ENCODE results near the gene ANKS1B.

The ANKS1B gene

GRCh38 chr12:99920353-99920960, 64.3 kb downstream of the ANKS1B start:
- no peaks in the 10 kb centered on the region for H3K9me3 ChIP-seq (ENCODE audit: insufficient read depth, low read length)

GRCh38 chr12:99917711-99918402, 66.9 kb downstream of the ANKS1B start:
- Histone ChIP-seq H3K36me3 (ENCODE audit: insufficient read depth, insufficient read length, low read length) (no peaks in the 10 kb centered on the region), H3K27me3 (ENCODE audit: insufficient read depth, insufficient read length) (no peaks in the 10 kb centered on the region), H3K9me3 (ENCODE audit: insufficient read depth, low read length) (no peaks in the 10 kb centered on the region), H3K9ac (ENCODE audit: insufficient read length, low read depth) (no peak overlapping the region), H3K4me3 (ENCODE audit: insufficient read length, low read depth) (no peak overlapping the region), H3K4me1 (ENCODE audit: insufficient read depth, insufficient read length) (no peaks in the 10 kb centered on the region)
- DNase-seq (ENCODE audit: low read depth, low spot score): no peak
- no peak for TF ChIP-seq SUZ12 (IDR thresholded peaks at IDR 0.05; ENCODE audit: extremely low read depth, insufficient read depth, insufficient read length)
- TF ChIP-seq ZNF274 (IDR thresholded peaks at IDR 0.05; ENCODE audit: low read depth, low read length): no peak
- no peak for TF ChIP-seq YY1 (IDR thresholded peaks at IDR 0.05; ENCODE audit: insufficient read depth, insufficient read length)

More at GRCh38 chr12:99920353-99920960, 64.3 kb downstream of the ANKS1B start:
- Histone ChIP-seq H3K27me3 (ENCODE audit: insufficient read depth, insufficient read length) (no peaks in the 10 kb centered on the region), H3K9ac (ENCODE audit: insufficient read length, low read depth) (no peak overlapping the region), H3K36me3 (ENCODE audit: insufficient read depth, insufficient read length, low read length) (no peaks in the 10 kb centered on the region), H3K4me3 (ENCODE audit: insufficient read length, low read depth) (no peak overlapping the region), H3K4me1 (ENCODE audit: insufficient read depth, insufficient read length) (no peaks in the 10 kb centered on the region)
- no peak for TF ChIP-seq SUZ12 (IDR thresholded peaks at IDR 0.05; ENCODE audit: extremely low read depth, insufficient read depth, insufficient read length)
- TF ChIP-seq YY1 (IDR thresholded peaks at IDR 0.05; ENCODE audit: insufficient read depth, insufficient read length): no peak
- no peak for DNase-seq (ENCODE audit: low read depth, low spot score)

GRCh38 chr12:99916555-99916954, 68.2 kb downstream of the ANKS1B start:
- Histone ChIP-seq H3K27me3 (ENCODE audit: insufficient read depth, insufficient read length) (no peaks in the 10 kb centered on the region), H3K9me3 (ENCODE audit: insufficient read depth, low read length) (no peaks in the 10 kb centered on the region), H3K36me3 (ENCODE audit: insufficient read depth, insufficient read length, low read length) (no peaks in the 10 kb centered on the region), H3K4me3 (ENCODE audit: insufficient read length, low read depth) (no peak overlapping the region), H3K4me1 (ENCODE audit: insufficient read depth, insufficient read length) (no peaks in the 10 kb centered on the region), H3K9ac (ENCODE audit: insufficient read length, low read depth) (no peak overlapping the region)
- DNase-seq (ENCODE audit: low read depth, low spot score): no peak
- no peak for TF ChIP-seq YY1 (IDR thresholded peaks at IDR 0.05; ENCODE audit: insufficient read depth, insufficient read length)
- no peak for TF ChIP-seq SUZ12 (IDR thresholded peaks at IDR 0.05; ENCODE audit: extremely low read depth, insufficient read depth, insufficient read length)
- TF ChIP-seq ZNF274 (IDR thresholded peaks at IDR 0.05; ENCODE audit: low read depth, low read length): no peak

DNA sequence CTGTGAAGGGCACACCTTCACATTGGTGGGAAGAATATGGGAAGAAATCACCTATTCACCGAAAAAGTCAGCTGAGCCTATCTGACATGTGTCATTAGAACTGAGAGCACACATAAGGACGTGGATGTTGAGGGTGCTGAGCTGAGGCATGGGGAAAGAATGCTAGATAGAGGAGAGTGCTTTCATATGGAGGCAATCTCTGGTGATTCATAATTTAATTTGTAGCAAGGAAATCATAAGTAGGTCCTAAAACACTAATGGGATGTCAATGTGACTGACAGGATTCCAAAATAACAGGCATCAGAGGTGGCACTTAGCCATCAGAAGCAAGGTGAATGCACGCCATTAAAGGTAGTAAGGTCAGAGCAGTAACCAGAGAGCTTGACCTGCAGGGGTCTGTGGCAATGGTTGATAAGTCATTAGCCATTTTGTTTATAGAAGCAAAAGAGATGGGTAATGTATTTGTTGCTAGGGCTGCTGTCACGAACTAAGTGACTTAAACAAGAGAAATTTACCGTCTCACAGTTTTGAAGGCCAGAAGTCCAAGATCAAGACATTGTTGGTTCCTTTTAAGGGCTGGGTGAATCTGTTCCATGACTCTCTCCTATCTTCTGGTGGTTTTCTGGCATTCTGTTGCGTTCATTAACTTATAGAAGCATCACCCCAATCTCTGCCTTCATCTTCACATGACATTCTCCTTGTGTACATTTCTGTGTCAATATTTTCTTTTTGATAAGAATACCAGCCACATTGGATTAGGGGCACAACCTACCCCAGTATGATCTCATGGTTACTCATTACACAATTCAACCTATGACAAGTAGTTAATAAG, 69.3 kb downstream of the ANKS1B start:
- DNase-seq (ENCODE audit: low read depth, low spot score): no peak
- no peak overlapping the region for H3K4me3 ChIP-seq (ENCODE audit: insufficient read length, low read depth)
- TF ChIP-seq SUZ12 (IDR thresholded peaks at IDR 0.05; ENCODE audit: extremely low read depth, insufficient read depth, insufficient read length): no peak
- TF ChIP-seq ZNF274 (IDR thresholded peaks at IDR 0.05; ENCODE audit: low read depth, low read length): no peak
- TF ChIP-seq YY1 (IDR thresholded peaks at IDR 0.05; ENCODE audit: insufficient read depth, insufficient read length): no peak
- no peaks in the 10 kb centered on the region for H3K4me1 ChIP-seq (ENCODE audit: insufficient read depth, insufficient read length)
- H3K9me3 ChIP-seq (ENCODE audit: insufficient read depth, low read length): no peaks in the 10 kb centered on the region
- no peaks in the 10 kb centered on the region for H3K36me3 ChIP-seq (ENCODE audit: insufficient read depth, insufficient read length, low read length)
- no peaks in the 10 kb centered on the region for H3K27me3 ChIP-seq (ENCODE audit: insufficient read depth, insufficient read length)
- H3K9ac ChIP-seq (ENCODE audit: insufficient read length, low read depth): no peak overlapping the region

DNA sequence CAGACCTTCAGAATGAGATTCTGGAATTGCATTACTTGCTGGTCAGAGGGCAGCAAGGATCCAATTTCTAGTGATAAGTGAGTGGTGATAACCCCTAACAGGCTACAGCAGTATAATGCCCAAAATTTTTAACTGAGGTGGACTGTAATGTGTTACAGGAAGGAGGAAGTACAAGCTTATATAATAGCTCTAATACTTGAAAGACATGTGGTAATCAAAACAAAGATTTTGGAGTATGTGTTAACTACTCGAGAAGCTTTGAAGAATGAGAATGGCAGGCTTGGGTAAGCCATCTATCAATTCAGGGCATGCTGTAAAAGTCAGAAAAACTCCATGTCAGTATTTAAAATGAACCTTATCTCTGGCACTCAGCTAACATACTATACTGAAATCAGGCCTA, 70.5 kb downstream of the ANKS1B start:
- Histone ChIP-seq H3K4me3 (ENCODE audit: insufficient read length, low read depth) (no peak overlapping the region), H3K4me1 (ENCODE audit: insufficient read depth, insufficient read length) (no peaks in the 10 kb centered on the region), H3K9me3 (ENCODE audit: insufficient read depth, low read length) (no peaks in the 10 kb centered on the region), H3K27me3 (ENCODE audit: insufficient read depth, insufficient read length) (no peaks in the 10 kb centered on the region), H3K9ac (ENCODE audit: insufficient read length, low read depth) (no peak overlapping the region), H3K36me3 (ENCODE audit: insufficient read depth, insufficient read length, low read length) (no peaks in the 10 kb centered on the region)
- DNase-seq (ENCODE audit: low read depth, low spot score): no peak
- TF ChIP-seq SUZ12 (IDR thresholded peaks at IDR 0.05; ENCODE audit: extremely low read depth, insufficient read depth, insufficient read length): no peak
- TF ChIP-seq YY1 (IDR thresholded peaks at IDR 0.05; ENCODE audit: insufficient read depth, insufficient read length): no peak

DNA sequence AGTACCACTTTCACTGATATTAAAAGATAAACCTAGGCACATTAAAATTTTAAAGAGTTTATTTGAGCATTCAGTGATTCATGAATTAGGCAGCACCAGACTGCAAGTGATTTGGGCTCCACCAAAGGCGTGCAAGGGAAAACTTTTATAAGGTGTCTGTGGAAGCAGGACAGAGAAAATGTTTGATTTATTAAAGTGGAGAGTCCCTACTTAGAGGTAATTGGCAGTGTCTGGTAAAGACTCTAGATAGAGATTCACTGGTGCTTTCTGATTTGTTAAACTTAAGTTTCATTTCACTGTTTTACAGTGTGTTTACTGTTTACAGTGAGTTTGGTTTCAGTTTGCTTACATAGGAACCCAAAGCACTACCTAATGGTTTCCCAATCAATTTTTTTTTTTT, 72.8 kb downstream of the ANKS1B start:
- Histone ChIP-seq H3K4me3 (ENCODE audit: insufficient read length, low read depth) (no peak overlapping the region), H3K9ac (ENCODE audit: insufficient read length, low read depth) (no peak overlapping the region), H3K36me3 (ENCODE audit: insufficient read depth, insufficient read length, low read length) (no peaks in the 10 kb centered on the region), H3K9me3 (ENCODE audit: insufficient read depth, low read length) (no peaks in the 10 kb centered on the region), H3K27me3 (ENCODE audit: insufficient read depth, insufficient read length) (no peaks in the 10 kb centered on the region), H3K4me1 (ENCODE audit: insufficient read depth, insufficient read length) (no peaks in the 10 kb centered on the region)
- no peak for DNase-seq (ENCODE audit: low read depth, low spot score)
- TF ChIP-seq YY1 (IDR thresholded peaks at IDR 0.05; ENCODE audit: insufficient read depth, insufficient read length) (no peak), SUZ12 (IDR thresholded peaks at IDR 0.05; ENCODE audit: extremely low read depth, insufficient read depth, insufficient read length) (no peak), ZNF274 (IDR thresholded peaks at IDR 0.05; ENCODE audit: low read depth, low read length) (no peak)

DNA sequence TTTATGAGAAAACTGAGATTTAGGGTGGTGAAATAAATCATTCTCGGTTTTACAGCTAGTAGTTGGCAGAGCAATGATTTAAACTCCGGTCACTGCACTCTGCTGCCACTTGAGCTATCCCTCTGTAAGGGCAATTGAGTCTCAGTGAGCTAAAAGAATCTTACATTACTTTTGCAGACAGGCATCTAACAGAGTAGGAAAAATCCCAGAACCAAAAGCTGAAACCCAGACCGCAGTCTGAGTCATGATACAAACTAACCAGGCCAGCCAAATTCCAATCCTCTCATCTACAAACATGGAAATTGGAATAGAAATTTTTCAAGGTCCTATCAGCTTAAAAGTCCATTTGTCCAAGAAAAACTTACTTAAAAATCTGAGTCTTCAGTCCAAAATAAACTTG, 73.7 kb downstream of the ANKS1B start:
- Histone ChIP-seq H3K9me3 (ENCODE audit: insufficient read depth, low read length) (no peaks in the 10 kb centered on the region), H3K9ac (ENCODE audit: insufficient read length, low read depth) (no peak overlapping the region), H3K36me3 (ENCODE audit: insufficient read depth, insufficient read length, low read length) (no peaks in the 10 kb centered on the region), H3K4me1 (ENCODE audit: insufficient read depth, insufficient read length) (no peaks in the 10 kb centered on the region), H3K4me3 (ENCODE audit: insufficient read length, low read depth) (no peak overlapping the region), H3K27me3 (ENCODE audit: insufficient read depth, insufficient read length) (no peaks in the 10 kb centered on the region)
- no peak for DNase-seq (ENCODE audit: low read depth, low spot score)
- TF ChIP-seq SUZ12 (IDR thresholded peaks at IDR 0.05; ENCODE audit: extremely low read depth, insufficient read depth, insufficient read length) (no peak), YY1 (IDR thresholded peaks at IDR 0.05; ENCODE audit: insufficient read depth, insufficient read length) (no peak), ZNF274 (IDR thresholded peaks at IDR 0.05; ENCODE audit: low read depth, low read length) (no peak)
